ENCODE measurements around the gene PALMD. TPM values are rescaled to one million over a fixed set of nuclear protein-coding genes. Genes with fewer than 3 reads are reported as not detected.

The PALMD gene
- total and polyA plus RNA-seq, 2 of the 8 experiments (the other 6 are each of a cell fraction or from before 2014, with no cell fraction given) = not detected

DNA sequence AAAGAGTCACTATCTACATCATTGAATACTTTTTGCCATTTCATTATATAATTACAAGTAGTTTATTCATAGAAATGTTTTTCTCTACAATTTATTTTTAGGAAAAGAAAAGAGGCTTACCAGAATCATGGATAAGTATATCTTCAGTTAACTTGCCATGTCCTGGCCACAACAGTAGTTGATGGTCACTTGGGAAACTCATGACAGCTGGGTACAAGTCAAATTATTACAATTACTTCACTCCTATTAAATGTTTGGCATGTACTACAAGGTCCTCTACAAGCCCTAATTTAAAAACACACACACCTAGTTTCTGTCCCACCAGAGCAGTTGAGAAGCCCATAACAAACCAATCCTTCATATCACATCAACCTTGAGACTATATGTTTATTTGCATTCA, 29.4 kb downstream of the PALMD start:
- Histone ChIP-seq H3K9me3 (ENCODE audit: insufficient read depth in 2 of 2, low read depth in 1 of 2, low read length in 1 of 2) (no peaks in the 10 kb centered on the region), H2AFZ (ENCODE audit: low read length) (no peak overlapping the region), H3K79me2 (ENCODE audit: control insufficient read depth in 1 of 2, insufficient read depth in 2 of 2, low read length in 2 of 2) (no peaks in the 10 kb centered on the region), H3K56ac (replicated peaks; ENCODE audit: insufficient read length, low read depth, low read length) (no peak overlapping the region), H2BK12ac (ENCODE audit: low read depth, low read length) (no peak overlapping the region), H3K18ac (ENCODE audit: extremely low read depth, low read length) (no peak overlapping the region), H3K9ac (replicated peaks in 1 of 4; ENCODE audit: extremely low read depth in 1 of 4, low read depth in 3 of 4, low read length in 3 of 4) (no peak overlapping the region), H4K91ac (replicated peaks; ENCODE audit: insufficient read length, low read length) (no peak overlapping the region), H2BK5ac (ENCODE audit: low read depth, low read length) (no peak overlapping the region), H2BK20ac (ENCODE audit: low read length) (no peak overlapping the region), H3K79me1 (ENCODE audit: low read depth, low read length) (no peaks in the 10 kb centered on the region), H2BK120ac (replicated peaks; ENCODE audit: low read depth, low read length) (no peak overlapping the region), H2BK15ac (ENCODE audit: low read length) (no peak overlapping the region), H3K23ac (ENCODE audit: insufficient read length) (no peak overlapping the region), H3K14ac (ENCODE audit: insufficient read length) (no peak overlapping the region), H3K27me3 (replicated peaks in 1 of 4; ENCODE audit: control insufficient read depth in 3 of 4, extremely low read depth in 1 of 4, insufficient read depth in 3 of 4, low read length in 3 of 4) (peaks cover 0 to 1% (median 0%) of the 10 kb centered on the region in 4 experiments; a peak in 1 of 7 replicates), H3K23me2 (ENCODE audit: low read depth, low read length) (no peaks in the 10 kb centered on the region), H3K27ac (ENCODE audit: low read depth, low read length) (no peak overlapping the region), H3K4ac (replicated peaks; ENCODE audit: insufficient read length, low read depth, low read length) (no peak overlapping the region), H4K5ac (ENCODE audit: insufficient read length, low read depth, low read length) (no peak overlapping the region), H2AK5ac (ENCODE audit: low read depth, low read length) (no peak overlapping the region), H4K8ac (ENCODE audit: extremely low read depth, insufficient read depth, low read length) (no peak overlapping the region), H3K4me1 (replicated peaks in 1 of 4; ENCODE audit: control insufficient read depth in 3 of 4, insufficient read depth in 4 of 4, low read length in 3 of 4) (no peaks in the 10 kb centered on the region), H3K4me3 (ENCODE audit: extremely low read depth in 1 of 4, insufficient read depth in 2 of 4, low read depth in 3 of 4, low read length in 4 of 4) (no peak overlapping the region), H4K20me1 (replicated peaks in 1 of 2; ENCODE audit: control insufficient read depth in 1 of 2, insufficient read depth in 2 of 2, low read length in 2 of 2) (no peaks in the 10 kb centered on the region), H3K4me2 (ENCODE audit: insufficient read depth in 1 of 2, low read depth in 2 of 2, low read length in 2 of 2) (no peak overlapping the region), H3K36me3 (ENCODE audit: control insufficient read depth in 2 of 4, insufficient read depth in 4 of 4, low read length in 3 of 4) (no peaks in the 10 kb centered on the region)
- no peak for DNase-seq (ENCODE audit: low read depth in 1 of 2, low spot score in 2 of 2)
- ChIA-PET CTCF (ENCODE audit: partially characterized antibody) (interaction anchor here (3.5 kb wide), 1 partner anchor 10 kb away, joined by 23 read pairs; no protein-coding TSS in a partner anchor), POLR2A (ENCODE audit: partially characterized antibody) (no interaction called here)
- no peak for FAIRE-seq
- no peak for TF ChIP-seq KDM4A (IDR thresholded peaks at IDR 0.05; ENCODE audit: low read depth, low read length, severe bottlenecking)
- TF ChIP-seq BRCA1 (IDR thresholded peaks at IDR 0.05; ENCODE audit: low read depth, low read length) = no peak
- TF ChIP-seq RAD21 (IDR thresholded peaks at IDR 0.05 in 1 of 2, conservative IDR thresholded peaks at IDR 0.05 in 1 of 2; ENCODE audit: low read depth in 2 of 2, low read length in 2 of 2) = no peak
- TF ChIP-seq CREB1 (IDR thresholded peaks at IDR 0.05) = no peak
- TF ChIP-seq GABPA (IDR thresholded peaks at IDR 0.05; ENCODE audit: borderline replicate concordance, insufficient read depth, low read length) = no peak
- no peak for TF ChIP-seq BCL11A (IDR thresholded peaks at IDR 0.05; ENCODE audit: low read depth in 2 of 2, low read length in 2 of 2)
- no peak for TF ChIP-seq EP300 (IDR thresholded peaks at IDR 0.05; ENCODE audit: borderline replicate concordance in 1 of 2, low read depth in 2 of 2, low read length in 2 of 2)
- no peak for TF ChIP-seq CHD1 (IDR thresholded peaks at IDR 0.05; ENCODE audit: low read depth, low read length)
- TF ChIP-seq TAF1 (IDR thresholded peaks at IDR 0.05; ENCODE audit: low read depth, low read length) = no peak
- no peak for TF ChIP-seq BACH1 (IDR thresholded peaks at IDR 0.05; ENCODE audit: low read length)
- TF ChIP-seq, protein P1, sequence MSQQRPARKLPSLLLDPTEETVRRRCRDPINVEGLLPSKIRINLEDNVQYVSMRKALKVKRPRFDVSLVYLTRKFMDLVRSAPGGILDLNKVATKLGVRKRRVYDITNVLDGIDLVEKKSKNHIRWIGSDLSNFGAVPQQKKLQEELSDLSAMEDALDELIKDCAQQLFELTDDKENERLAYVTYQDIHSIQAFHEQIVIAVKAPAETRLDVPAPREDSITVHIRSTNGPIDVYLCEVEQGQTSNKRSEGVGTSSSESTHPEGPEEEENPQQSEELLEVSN (IDR thresholded peaks at IDR 0.05) = no peak
- no peak for TF ChIP-seq ZNF274 (IDR thresholded peaks at IDR 0.05; ENCODE audit: borderline replicate concordance, extremely low read depth, low read length)
- TF ChIP-seq USF2 (IDR thresholded peaks at IDR 0.05; ENCODE audit: low read length) = no peak
